H7 (cell line): ENCODE data around the gene KCND2. TPM values are rescaled to one million over a fixed set of nuclear protein-coding genes. Genes with fewer than 3 reads are reported as not detected.
A peak's percentile ranks its signal among the peaks of the same experiment; 100 is the strongest.
"Not testable (repeated sequence)": the region's sequence is repeated elsewhere in the genome, so short reads cannot be mapped to it uniquely, and the experiment has no call there.

Experiments used
- DNase-seq: peaks from one replicate; pipeline ENCODE4 v3.0.0; 2012
- H3K27me3 ChIP-seq: 2 replicates; pipeline ENCODE4 v1.6.0; 2011; ENCODE audit warnings: mild to moderate bottlenecking, low read length; ENCODE audit not compliant: control insufficient read depth, insufficient read depth
- H3K36me3 ChIP-seq: replicated peaks from 2 replicates; pipeline ENCODE4 v1.5.1; 2011; ENCODE audit warnings: low read length; ENCODE audit not compliant: control insufficient read depth, insufficient read depth
- H3K4me3 ChIP-seq: 2 replicates; pipeline ENCODE4 v1.5.1; 2011; ENCODE audit warnings: low read depth, mild to moderate bottlenecking, control low read depth, low read length, moderate library complexity; ENCODE audit not compliant: insufficient read depth
- total RNA-seq: library from RNA; depleted of rRNA; stranded (reverse); fragments of >200 nt; shearing (Covaris generic); gene quantifications from 2 replicates; pipeline ENCODE4 v1.2.3, GENCODE V29; 2014

The KCND2 gene
- total RNA-seq, 1 experiment from 2014 or later: 3.4 TPM

GRCh38 chr7:120523985-120524384 lies 251.0 kb downstream of the KCND2 start:
- Histone ChIP-seq H3K27me3 (no peaks in the 10 kb centered on the region), H3K36me3 (no peaks in the 10 kb centered on the region), H3K4me3 (no peak overlapping the region)
- DNase-seq: no peak

GRCh38 chr7:120526902-120527509 lies 254.0 kb downstream of the KCND2 start:
- Histone ChIP-seq H3K36me3 (no peaks in the 10 kb centered on the region), H3K4me3 (no peak overlapping the region), H3K27me3 (no peaks in the 10 kb centered on the region)
- no peak for DNase-seq

- Histone ChIP-seq H3K36me3 (no peaks in the 10 kb centered on the region), H3K27me3 (no peaks in the 10 kb centered on the region), H3K4me3 (no peak overlapping the region)
- no peak for DNase-seq
These were observed 256.8 kb downstream of the KCND2 start for GRCh38 chr7:120529736-120530135.

GRCh38 chr7:120538335-120538734 lies 265.4 kb downstream of the KCND2 start:
- H3K36me3 ChIP-seq: no peaks in the 10 kb centered on the region
- H3K27me3 ChIP-seq: no peaks in the 10 kb centered on the region
- H3K4me3 ChIP-seq: no peak overlapping the region
- no peak for DNase-seq

GRCh38 chr7:120539321-120539720 lies 266.3 kb downstream of the KCND2 start:
- Histone ChIP-seq H3K27me3 (no peaks in the 10 kb centered on the region), H3K4me3 (no peak overlapping the region), H3K36me3 (no peaks in the 10 kb centered on the region)
- no peak for DNase-seq

GRCh38 chr7:120547605-120548004 lies 274.6 kb downstream of the KCND2 start:
- H3K36me3 ChIP-seq: no peaks in the 10 kb centered on the region
- H3K27me3 ChIP-seq: no peaks in the 10 kb centered on the region
- H3K4me3 ChIP-seq: no peak overlapping the region
- DNase-seq: no peak

GRCh38 chr7:120550494-120551048 lies 277.6 kb downstream of the KCND2 start:
- Histone ChIP-seq H3K4me3 (no peak overlapping the region), H3K36me3 (no peaks in the 10 kb centered on the region), H3K27me3 (no peaks in the 10 kb centered on the region)
- DNase-seq: peak; percentile 10

- no peaks in the 10 kb centered on the region for H3K36me3 ChIP-seq
- DNase-seq: no peak
- no peaks in the 10 kb centered on the region for H3K27me3 ChIP-seq
- no peak overlapping the region for H3K4me3 ChIP-seq
These were observed 280.5 kb downstream of the KCND2 start for GRCh38 chr7:120553491-120553890.

- Histone ChIP-seq H3K36me3 (no peaks in the 10 kb centered on the region), H3K27me3 (no peaks in the 10 kb centered on the region), H3K4me3 (no peak overlapping the region)
- peak; percentile 48 for DNase-seq
These were observed 282.1 kb downstream of the KCND2 start for GRCh38 chr7:120554960-120555571.

- no peaks in the 10 kb centered on the region for H3K36me3 ChIP-seq
These were observed 291.2 kb downstream of the KCND2 start for GRCh38 chr7:120564145-120564544.

GRCh38 chr7:120567204-120567603 lies 294.2 kb downstream of the KCND2 start:
- Histone ChIP-seq H3K36me3 (no peaks in the 10 kb centered on the region), H3K27me3 (no peaks in the 10 kb centered on the region), H3K4me3 (no peak overlapping the region)
- DNase-seq: no peak

More at GRCh38 chr7:120564145-120564544, 291.2 kb downstream of the KCND2 start:
- no peaks in the 10 kb centered on the region for H3K27me3 ChIP-seq
- DNase-seq: no peak
- H3K4me3 ChIP-seq: no peak overlapping the region

GRCh38 chr7:120578657-120579056 lies 305.7 kb downstream of the KCND2 start:
- H3K36me3 ChIP-seq, H3K27me3 ChIP-seq, DNase-seq, H3K4me3 ChIP-seq: not testable (repeated sequence)

GRCh38 chr7:120582916-120583315 lies 309.9 kb downstream of the KCND2 start:
- no peaks in the 10 kb centered on the region for H3K27me3 ChIP-seq
- H3K4me3 ChIP-seq: no peak overlapping the region
- no peak for DNase-seq
- no peaks in the 10 kb centered on the region for H3K36me3 ChIP-seq

GRCh38 chr7:120583899-120584586 lies 311.1 kb downstream of the KCND2 start:
- DNase-seq: no peak

GRCh38 chr7:120586571-120586970 lies 313.6 kb downstream of the KCND2 start:
- DNase-seq: no peak
- Histone ChIP-seq H3K4me3 (no peak overlapping the region), H3K27me3 (no peaks in the 10 kb centered on the region), H3K36me3 (no peaks in the 10 kb centered on the region)

More at GRCh38 chr7:120583899-120584586, 311.1 kb downstream of the KCND2 start:
- no peaks in the 10 kb centered on the region for H3K36me3 ChIP-seq
- no peak overlapping the region for H3K4me3 ChIP-seq
- no peaks in the 10 kb centered on the region for H3K27me3 ChIP-seq
